Mesenchymal stem cell (in vitro differentiated cells and primary cell): ENCODE measurements around the gene PPP1CC.

Source experiments
- DNase-seq: peaks from one replicate; pipeline ENCODE4 v3.0.0-alpha.2; 2013
- H2AFZ ChIP-seq: one replicate; pipeline ENCODE4 v1.6.1; 2013; ENCODE audit warnings: low read depth, mild to moderate bottlenecking, control low read depth, inconsistent platforms, low read length, moderate library complexity
- H2AK5ac ChIP-seq: 2 replicates; pipeline ENCODE4 v1.6.1; 2013; ENCODE audit warnings: low read length, moderate library complexity, mild to moderate bottlenecking, inconsistent platforms; ENCODE audit not compliant: severe bottlenecking
- H2BK120ac ChIP-seq: one replicate; pipeline ENCODE4 v1.6.1; 2013; ENCODE audit warnings: low read depth, mild to moderate bottlenecking, inconsistent platforms, low read length, moderate library complexity
- H2BK12ac ChIP-seq, 2 experiments: one replicate each; pipeline ENCODE4 v1.6.1; 2013; ENCODE audit warnings: inconsistent platforms in 2 of 2, low read length in 2 of 2, mild to moderate bottlenecking in 2 of 2, moderate library complexity in 2 of 2, control low read depth in 1 of 2
- H2BK15ac ChIP-seq: one replicate; pipeline ENCODE4 v1.6.1; 2013; ENCODE audit warnings: mild to moderate bottlenecking, low read depth, inconsistent platforms; ENCODE audit not compliant: poor library complexity, severe bottlenecking
- H2BK5ac ChIP-seq: 2 replicates; pipeline ENCODE4 v1.6.1; 2013; ENCODE audit warnings: low read depth, mild to moderate bottlenecking, low read length, control low read depth, inconsistent platforms; ENCODE audit not compliant: poor library complexity, severe bottlenecking
- H3K14ac ChIP-seq, 2 experiments: one replicate each; pipeline ENCODE4 v1.6.1; 2013; ENCODE audit warnings: inconsistent platforms in 2 of 2, low read length in 2 of 2, control low read depth in 1 of 2, mild to moderate bottlenecking in 1 of 2, moderate library complexity in 1 of 2
- H3K18ac ChIP-seq, 2 experiments: one replicate each; pipeline ENCODE4 v1.6.1; 2013; ENCODE audit warnings: inconsistent platforms in 2 of 2, low read length in 2 of 2, control low read depth in 1 of 2, low read depth in 1 of 2, mild to moderate bottlenecking in 1 of 2
- H3K23ac ChIP-seq, 2 experiments: one replicate each; pipeline ENCODE4 v1.6.1; 2013; ENCODE audit warnings: inconsistent platforms in 2 of 2, low read length in 2 of 2, mild to moderate bottlenecking in 2 of 2, moderate library complexity in 2 of 2, control low read depth in 1 of 2
- H3K27ac ChIP-seq: 2 replicates; pipeline ENCODE4 v1.5.1; 2013; ENCODE audit warnings: mild to moderate bottlenecking, moderate library complexity, low read length, control low read depth, inconsistent platforms; ENCODE audit not compliant: poor library complexity, severe bottlenecking
- H3K27me3 ChIP-seq, 2 experiments: 2 replicates each; pipeline versions ENCODE4 v1.6.1 to v1.7.0; 2013; ENCODE audit warnings: low read length in 2 of 2, mild to moderate bottlenecking in 2 of 2, moderate library complexity in 2 of 2, control low read depth in 1 of 2, inconsistent platforms in 1 of 2; ENCODE audit not compliant: control insufficient read depth in 1 of 2, insufficient read depth in 1 of 2
- H3K36me3 ChIP-seq, 2 experiments: 2 replicates each; pipeline versions ENCODE4 v1.6.1 to v1.7.0; 2013; ENCODE audit warnings: low read length in 2 of 2, control low read depth in 1 of 2, inconsistent platforms in 1 of 2, low read depth in 1 of 2, mild to moderate bottlenecking in 1 of 2; ENCODE audit not compliant: insufficient read depth in 2 of 2, control insufficient read depth in 1 of 2
- H3K4ac ChIP-seq, 2 experiments: one replicate each; pipeline ENCODE4 v1.6.1; 2013; ENCODE audit warnings: inconsistent platforms in 2 of 2, low read length in 2 of 2, mild to moderate bottlenecking in 2 of 2, moderate library complexity in 2 of 2, control low read depth in 1 of 2, low read depth in 1 of 2
- H3K4me1 ChIP-seq: 2 replicates; pipeline ENCODE4 v1.6.1; 2013; ENCODE audit warnings: low read depth, low read length, control low read depth; ENCODE audit not compliant: control insufficient read depth, insufficient read depth
- H3K4me2 ChIP-seq: 2 replicates; pipeline ENCODE4 v1.6.1; 2013; ENCODE audit warnings: low read length, mild to moderate bottlenecking, inconsistent platforms; ENCODE audit not compliant: poor library complexity, severe bottlenecking
- H3K4me3 ChIP-seq, 2 experiments: 2 replicates each; pipeline versions ENCODE4 v1.5.1 to v1.7.0; 2013; ENCODE audit warnings: low read length in 2 of 2, mild to moderate bottlenecking in 2 of 2, control low read depth in 1 of 2, low read depth in 1 of 2; ENCODE audit not compliant: insufficient read depth in 1 of 2
- H3K79me1 ChIP-seq: replicated peaks from 2 replicates; pipeline ENCODE4 v1.6.1; 2013; ENCODE audit warnings: mild to moderate bottlenecking, control low read depth, low read length, inconsistent platforms; ENCODE audit not compliant: poor library complexity, severe bottlenecking
- H3K9ac ChIP-seq: 2 replicates; pipeline ENCODE4 v1.7.0; 2013; ENCODE audit warnings: mild to moderate bottlenecking, low read length, moderate library complexity
- H3K9me3 ChIP-seq: 2 replicates; pipeline ENCODE4 v1.7.0; 2013; ENCODE audit warnings: mild to moderate bottlenecking, low read length; ENCODE audit not compliant: control insufficient read depth
- H4K8ac ChIP-seq: one replicate; pipeline ENCODE4 v1.6.1; 2013; ENCODE audit warnings: inconsistent platforms, mild to moderate bottlenecking, low read length, moderate library complexity
- H4K91ac ChIP-seq: one replicate; pipeline ENCODE4 v1.6.1; 2013; ENCODE audit warnings: mild to moderate bottlenecking, low read length, inconsistent platforms
- WGBS: methylation state at CpG from one replicate; pipeline ENCODE4 v1.1.7; 2013; ENCODE audit warnings: mixed read lengths; 5-methylcytosine and 5-hydroxymethylcytosine counted together

PPP1CC gene

DNA sequence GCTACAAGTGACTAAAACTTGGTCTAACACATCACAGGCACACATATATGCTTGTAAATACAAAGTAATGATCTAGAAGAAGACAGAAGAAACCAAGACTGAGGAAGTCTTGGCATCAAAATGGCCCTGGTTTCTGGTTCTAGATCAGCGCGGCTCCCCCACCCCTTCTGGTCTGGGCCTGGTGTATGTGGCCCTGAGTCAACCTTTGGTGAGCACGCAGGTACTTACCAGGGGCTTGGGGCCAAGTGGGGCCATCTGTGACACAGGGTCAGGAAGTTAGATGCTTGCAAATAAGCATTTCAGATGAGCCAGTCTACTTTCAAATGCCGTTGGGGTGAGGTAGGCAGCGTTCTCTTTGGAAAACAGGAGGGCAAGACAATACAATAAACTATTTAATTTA, 40.6 kb downstream of the PPP1CC start:
- H2BK120ac ChIP-seq = no peak overlapping the region
- WGBS = 96% methylated on average over 3 of the region's 5 CpGs

DNA sequence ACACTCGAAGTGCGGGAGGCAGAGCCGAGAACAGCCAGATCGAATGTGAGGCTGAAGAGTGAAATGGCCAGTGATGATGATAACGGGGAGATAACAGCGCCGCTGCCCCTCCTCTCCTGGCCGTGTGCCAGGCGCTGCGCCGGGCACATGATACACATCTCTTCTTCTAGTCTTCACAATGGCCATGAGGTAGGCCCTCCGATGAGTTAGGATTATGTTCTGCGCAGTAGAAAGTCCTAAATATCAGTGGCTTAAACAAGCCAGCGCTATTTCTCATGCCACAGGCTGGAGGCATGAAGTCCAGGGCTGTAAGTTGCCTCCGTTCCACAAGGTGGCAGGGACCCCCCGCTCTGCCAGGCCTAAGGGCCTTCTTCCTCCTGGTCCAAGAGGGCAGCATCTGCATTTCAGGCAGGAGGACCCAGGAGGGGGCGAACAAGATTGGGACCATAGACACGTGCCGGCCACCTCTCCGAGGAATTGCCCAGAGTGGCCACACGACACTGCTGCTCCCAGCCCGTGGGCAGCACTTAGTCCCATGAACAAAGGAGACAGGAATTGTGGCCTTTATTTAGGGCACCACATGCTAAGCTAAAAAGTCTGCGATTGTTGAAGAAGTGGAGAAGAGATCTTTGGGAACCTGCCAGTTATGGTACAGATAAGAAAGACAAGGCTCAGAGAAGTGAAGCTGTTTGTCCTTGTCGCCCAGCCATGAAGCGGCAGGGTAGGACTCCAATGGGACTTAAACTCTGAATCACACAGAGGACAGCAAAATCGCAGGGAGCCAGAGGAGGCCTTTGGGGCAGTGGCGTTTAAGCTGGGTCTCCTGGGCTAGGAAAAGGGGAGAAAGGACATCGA, 42.9 kb downstream of the PPP1CC start:
- Histone ChIP-seq H2AFZ (no peak overlapping the region), H3K27me3 (no peaks in the 10 kb centered on the region), H4K91ac (no peak overlapping the region), H4K8ac (no peak overlapping the region), H3K23ac (no peak overlapping the region), H3K4ac (no peak overlapping the region), H3K36me3 (no peaks in the 10 kb centered on the region), H3K9me3 (no peaks in the 10 kb centered on the region), H2BK15ac (no peak overlapping the region), H3K79me1 (no peaks in the 10 kb centered on the region), H3K9ac (no peak overlapping the region), H2BK120ac (no peak overlapping the region), H2BK5ac (no peak overlapping the region), H3K27ac (no peak overlapping the region), H3K4me2 (no peak overlapping the region), H2AK5ac (no peak overlapping the region), H3K4me1 (peaks cover 5% of the 10 kb centered on the region), H3K4me3 (peak overlapping the region in 1 of 2 experiments; percentile 58), H2BK12ac (no peak overlapping the region), H3K18ac (no peak overlapping the region), H3K14ac (no peak overlapping the region)
- WGBS = 92% methylated on average over 28 of the region's 28 CpGs
- DNase-seq = no peak

More for the DNA sequence above, 40.6 kb downstream of the PPP1CC start:
- no peak overlapping the region for H3K4ac ChIP-seq
- no peak overlapping the region for H3K18ac ChIP-seq
- no peak for DNase-seq
- H3K9ac ChIP-seq = no peak overlapping the region
- no peak overlapping the region for H2BK12ac ChIP-seq
- H3K79me1 ChIP-seq = no peaks in the 10 kb centered on the region
- no peak overlapping the region for H3K14ac ChIP-seq
- H4K91ac ChIP-seq = no peak overlapping the region
- H3K9me3 ChIP-seq = no peaks in the 10 kb centered on the region
- H3K23ac ChIP-seq = no peak overlapping the region
- H3K4me3 ChIP-seq = no peak overlapping the region
- no peak overlapping the region for H4K8ac ChIP-seq
- no peak overlapping the region for H3K4me2 ChIP-seq
- H2BK5ac ChIP-seq = no peak overlapping the region
- no peaks in the 10 kb centered on the region for H3K36me3 ChIP-seq
- H3K4me1 ChIP-seq = peaks cover 5% of the 10 kb centered on the region
- no peak overlapping the region for H2AK5ac ChIP-seq
- no peak overlapping the region for H2AFZ ChIP-seq
- H2BK15ac ChIP-seq = no peak overlapping the region
- no peaks in the 10 kb centered on the region for H3K27me3 ChIP-seq
- H3K27ac ChIP-seq = no peak overlapping the region

DNA sequence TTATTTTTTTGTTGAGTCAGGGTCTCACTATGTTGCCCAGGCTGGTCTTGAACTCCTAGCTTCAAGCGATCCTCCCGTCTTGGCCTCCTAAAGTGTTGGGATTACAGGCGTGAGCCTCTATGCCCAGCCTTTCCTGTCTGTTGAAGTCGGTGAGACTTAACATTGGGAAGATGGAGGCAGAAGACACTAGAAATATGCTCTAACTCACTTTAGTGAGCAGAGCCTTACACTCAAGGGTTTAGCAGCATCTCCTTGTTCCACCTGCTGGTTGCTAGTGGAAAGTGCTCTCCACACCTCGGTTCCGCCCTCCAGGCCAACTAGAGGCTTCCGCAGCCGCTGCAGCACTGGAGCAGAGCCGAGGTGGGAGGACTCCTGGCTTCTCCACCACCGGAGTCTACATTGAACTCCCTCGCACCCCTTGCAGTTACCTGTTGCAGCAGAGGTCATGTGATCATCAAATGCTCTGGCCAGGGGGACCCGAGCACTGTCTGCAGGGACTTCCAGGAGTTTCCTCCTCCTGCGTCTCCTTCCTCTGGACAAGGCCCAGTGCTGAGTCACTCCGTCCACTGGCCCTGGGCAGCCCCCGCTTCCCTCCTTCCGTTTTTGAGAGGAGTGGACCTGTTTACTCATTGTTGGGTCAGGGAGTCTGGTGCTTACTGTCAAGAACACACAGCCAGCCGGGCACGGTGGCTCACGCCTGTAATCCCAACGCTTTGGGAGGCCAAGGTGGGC, 44.4 kb downstream of the PPP1CC start:
- Histone ChIP-seq H3K79me1 (no peaks in the 10 kb centered on the region), H4K91ac (peak overlapping the region; percentile 24), H2BK5ac (no peak overlapping the region), H3K9me3 (no peaks in the 10 kb centered on the region), H3K4ac (no peak overlapping the region), H2AFZ (peak overlapping the region; percentile 67), H3K27me3 (no peaks in the 10 kb centered on the region), H3K4me1 (peaks cover 5% of the 10 kb centered on the region), H3K27ac (no peak overlapping the region), H2BK12ac (no peak overlapping the region), H2BK120ac (no peak overlapping the region), H2AK5ac (no peak overlapping the region), H3K4me3 (peak overlapping the region; percentile 7 to 58), H3K18ac (peak overlapping the region; percentile 29 to 37), H3K9ac (peak overlapping the region; percentile 44), H4K8ac (peak overlapping the region; percentile 94), H2BK15ac (no peak overlapping the region), H3K4me2 (peak overlapping the region; percentile 31), H3K23ac (no peak overlapping the region), H3K36me3 (no peaks in the 10 kb centered on the region), H3K14ac (no peak overlapping the region)
- WGBS = 47% methylated on average over 20 of the region's 20 CpGs
- DNase-seq = peak; percentile 79

DNA sequence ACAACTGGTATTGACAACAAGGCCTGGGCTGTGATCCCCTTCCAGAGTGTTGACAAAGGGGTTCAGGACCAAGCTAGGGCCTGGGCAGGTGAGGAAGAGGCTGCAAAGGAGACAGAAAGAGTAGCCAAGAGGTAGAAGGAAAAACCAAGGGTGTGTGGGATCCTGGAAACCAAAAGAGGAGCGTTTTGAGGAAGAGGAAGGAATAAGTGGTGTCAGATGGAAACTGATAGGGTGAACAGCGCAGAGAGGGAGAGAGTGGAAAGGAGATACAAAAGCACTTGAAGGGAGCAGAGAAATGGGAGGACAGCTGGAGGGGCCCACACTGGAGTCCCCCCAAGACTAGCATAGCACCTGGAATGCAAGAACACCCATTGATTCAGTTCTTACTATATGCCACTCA, 45.5 kb downstream of the PPP1CC start:
- Histone ChIP-seq H3K4me3 (no peak overlapping the region), H3K27me3 (no peaks in the 10 kb centered on the region), H3K4ac (no peak overlapping the region), H3K79me1 (no peaks in the 10 kb centered on the region), H3K4me1 (peaks cover 5% of the 10 kb centered on the region), H2BK5ac (no peak overlapping the region), H4K91ac (no peak overlapping the region), H2BK15ac (no peak overlapping the region), H3K14ac (no peak overlapping the region), H3K4me2 (no peak overlapping the region), H3K23ac (no peak overlapping the region), H3K9ac (no peak overlapping the region), H4K8ac (no peak overlapping the region), H3K27ac (no peak overlapping the region), H3K36me3 (no peaks in the 10 kb centered on the region), H3K18ac (no peak overlapping the region), H2BK120ac (no peak overlapping the region), H3K9me3 (no peaks in the 10 kb centered on the region), H2BK12ac (no peak overlapping the region), H2AFZ (no peak overlapping the region), H2AK5ac (no peak overlapping the region)
- DNase-seq = no peak
- 100% methylated on average over 1 of the region's 2 CpGs for WGBS
